ENCODE results near the gene ACOX3. TPM values are rescaled to one million over a fixed set of nuclear protein-coding genes. Genes with fewer than 3 reads are reported as not detected.

ACOX3 gene
- total and polyA plus RNA-seq, 10 of the 15 experiments (the other 5 are each of a cell fraction or from before 2014, with no cell fraction given), result 2.0 to 24.5 (median 14.0) TPM

DNA sequence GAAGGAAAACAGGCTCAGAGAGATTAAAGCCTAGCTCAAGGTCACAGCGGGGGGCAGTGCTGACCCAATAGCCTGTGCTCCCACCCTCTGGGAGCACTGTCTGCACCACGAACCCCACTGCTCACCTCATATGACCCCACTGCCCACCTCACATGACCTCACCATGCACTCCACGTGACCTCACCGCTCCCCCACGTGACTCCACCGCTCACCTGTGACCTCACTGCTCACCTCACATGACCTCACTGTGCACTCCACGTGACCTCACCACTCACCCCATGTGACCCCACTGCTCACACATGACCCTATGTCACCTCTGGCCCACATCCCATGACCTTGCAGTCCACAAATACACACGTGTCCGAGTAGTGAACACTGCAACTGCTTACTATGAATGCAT lies 55.4 kb downstream of the ACOX3 start:
- H3K27ac ChIP-seq (ENCODE audit: control insufficient read depth, insufficient read depth), result no peak overlapping the region
- WGBS (ENCODE audit: insufficient coverage, insufficient replicate concordance, low lambda C conversion rate, missing lambda C conversion rate), result 73% methylated on average over 9 of the region's 9 CpGs
- H3K4me3 ChIP-seq, result no peak overlapping the region
- H3K9me3 ChIP-seq (replicated peaks; ENCODE audit: control insufficient read depth, insufficient read depth, low read length), result no peaks in the 10 kb centered on the region
- H3K36me3 ChIP-seq (ENCODE audit: control insufficient read depth in 2 of 2, insufficient read depth in 2 of 2, low read length in 1 of 2), result peaks cover 0 to 4% of the 10 kb centered on the region in 2 experiments; a peak in 1 of 4 replicates
- no peak overlapping the region for H3K9ac ChIP-seq (ENCODE audit: control insufficient read depth, insufficient read depth, low read length)
- FAIRE-seq, result no peak
- intact Hi-C loops (cut with micrococcal nuclease; ENCODE audit: unreplicated experiment), result no loop called here
- POLR2A ChIA-PET, result no interaction called here
- H3K79me2 ChIP-seq (ENCODE audit: control insufficient read depth, insufficient read depth, low read length), result no peaks in the 10 kb centered on the region
- RAD21 ChIA-PET (ENCODE audit: unreplicated experiment), result no interaction called here
- no peaks in the 10 kb centered on the region for H4K20me1 ChIP-seq (ENCODE audit: control insufficient read depth, insufficient read depth)
- SMC1A ChIA-PET (ENCODE audit: uncharacterized antibody, unreplicated experiment), result no interaction called here
- no TSS peak for BruUV-seq (replicated peaks)
- no peaks in the 10 kb centered on the region for H3K27me3 ChIP-seq (replicated peaks in 1 of 2; ENCODE audit: control insufficient read depth in 2 of 2, insufficient read depth in 2 of 2, low read length in 1 of 2)
- H2AFZ ChIP-seq (ENCODE audit: control insufficient read depth, low read depth, low read length), result no peak overlapping the region
- ATAC-seq, result no peak
- in situ Hi-C loops (cut with MboI), result no loop called here
- DNase-seq (ENCODE audit: low read depth, low spot score), result no peak
- H3K4me1 ChIP-seq (ENCODE audit: control insufficient read depth, insufficient read depth, low read length), result peaks cover 5% of the 10 kb centered on the region; the same call in 1 of the 2 replicates
- H3K4me2 ChIP-seq (ENCODE audit: control insufficient read depth, insufficient read depth), result no peak overlapping the region
- CTCF ChIA-PET, result no interaction called here
- no peak for TF ChIP-seq ZNF274 (IDR thresholded peaks at IDR 0.05; ENCODE audit: insufficient read depth, insufficient read length)
- TF ChIP-seq, protein P1, sequence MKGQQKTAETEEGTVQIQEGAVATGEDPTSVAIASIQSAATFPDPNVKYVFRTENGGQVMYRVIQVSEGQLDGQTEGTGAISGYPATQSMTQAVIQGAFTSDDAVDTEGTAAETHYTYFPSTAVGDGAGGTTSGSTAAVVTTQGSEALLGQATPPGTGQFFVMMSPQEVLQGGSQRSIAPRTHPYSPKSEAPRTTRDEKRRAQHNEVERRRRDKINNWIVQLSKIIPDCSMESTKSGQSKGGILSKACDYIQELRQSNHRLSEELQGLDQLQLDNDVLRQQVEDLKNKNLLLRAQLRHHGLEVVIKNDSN (IDR thresholded peaks at IDR 0.05; ENCODE audit: borderline replicate concordance, extremely low read length, insufficient read depth, low read depth, low read length), result peak; percentile 54
- TF ChIP-seq NR2C1 (IDR thresholded peaks at IDR 0.05), result no peak
- TF ChIP-seq MEF2A (IDR thresholded peaks at IDR 0.05; ENCODE audit: insufficient read depth, low read depth, low read length), result no peak
- no peak for TF ChIP-seq FOXM1 (IDR thresholded peaks at IDR 0.05; ENCODE audit: low read depth, low read length)
- TF ChIP-seq EED (IDR thresholded peaks at IDR 0.05; ENCODE audit: low read depth), result no peak
- TF ChIP-seq HDGF (IDR thresholded peaks at IDR 0.05), result no peak
- TF ChIP-seq CREM (IDR thresholded peaks at IDR 0.05; ENCODE audit: low read depth), result 0 out of 2 replicates have a peak, but pooled peaks have one; percentile 19
- TF ChIP-seq, protein P2, sequence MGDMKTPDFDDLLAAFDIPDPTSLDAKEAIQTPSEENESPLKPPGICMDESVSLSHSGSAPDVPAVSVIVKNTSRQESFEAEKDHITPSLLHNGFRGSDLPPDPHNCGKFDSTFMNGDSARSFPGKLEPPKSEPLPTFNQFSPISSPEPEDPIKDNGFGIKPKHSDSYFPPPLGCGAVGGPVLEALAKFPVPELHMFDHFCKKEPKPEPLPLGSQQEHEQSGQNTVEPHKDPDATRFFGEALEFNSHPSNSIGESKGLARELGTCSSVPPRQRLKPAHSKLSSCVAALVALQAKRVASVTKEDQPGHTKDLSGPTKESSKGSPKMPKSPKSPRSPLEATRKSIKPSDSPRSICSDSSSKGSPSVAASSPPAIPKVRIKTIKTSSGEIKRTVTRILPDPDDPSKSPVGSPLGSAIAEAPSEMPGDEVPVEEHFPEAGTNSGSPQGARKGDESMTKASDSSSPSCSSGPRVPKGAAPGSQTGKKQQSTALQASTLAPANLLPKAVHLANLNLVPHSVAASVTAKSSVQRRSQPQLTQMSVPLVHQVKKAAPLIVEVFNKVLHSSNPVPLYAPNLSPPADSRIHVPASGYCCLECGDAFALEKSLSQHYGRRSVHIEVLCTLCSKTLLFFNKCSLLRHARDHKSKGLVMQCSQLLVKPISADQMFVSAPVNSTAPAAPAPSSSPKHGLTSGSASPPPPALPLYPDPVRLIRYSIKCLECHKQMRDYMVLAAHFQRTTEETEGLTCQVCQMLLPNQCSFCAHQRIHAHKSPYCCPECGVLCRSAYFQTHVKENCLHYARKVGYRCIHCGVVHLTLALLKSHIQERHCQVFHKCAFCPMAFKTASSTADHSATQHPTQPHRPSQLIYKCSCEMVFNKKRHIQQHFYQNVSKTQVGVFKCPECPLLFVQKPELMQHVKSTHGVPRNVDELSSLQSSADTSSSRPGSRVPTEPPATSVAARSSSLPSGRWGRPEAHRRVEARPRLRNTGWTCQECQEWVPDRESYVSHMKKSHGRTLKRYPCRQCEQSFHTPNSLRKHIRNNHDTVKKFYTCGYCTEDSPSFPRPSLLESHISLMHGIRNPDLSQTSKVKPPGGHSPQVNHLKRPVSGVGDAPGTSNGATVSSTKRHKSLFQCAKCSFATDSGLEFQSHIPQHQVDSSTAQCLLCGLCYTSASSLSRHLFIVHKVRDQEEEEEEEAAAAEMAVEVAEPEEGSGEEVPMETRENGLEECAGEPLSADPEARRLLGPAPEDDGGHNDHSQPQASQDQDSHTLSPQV (IDR thresholded peaks at IDR 0.05), result no peak
- no peak for TF ChIP-seq CHD1 (IDR thresholded peaks at IDR 0.05; ENCODE audit: low read depth, low read length)
- no peak for TF ChIP-seq PML (IDR thresholded peaks at IDR 0.05; ENCODE audit: low read length)
- no peak for TF ChIP-seq TBL1XR1 (IDR thresholded peaks at IDR 0.05; ENCODE audit: low read depth, low read length)
- peak; percentile 86 for TF ChIP-seq CREB1 (IDR thresholded peaks at IDR 0.05; ENCODE audit: low read depth)
- TF ChIP-seq EGR1 (IDR thresholded peaks at IDR 0.05; ENCODE audit: borderline replicate concordance in 1 of 2, low read depth in 2 of 2, low read length in 2 of 2), result no peak
- no peak for TF ChIP-seq ZZZ3 (IDR thresholded peaks at IDR 0.05; ENCODE audit: control insufficient read depth, insufficient read length, low read depth)
- TF ChIP-seq, protein P3, sequence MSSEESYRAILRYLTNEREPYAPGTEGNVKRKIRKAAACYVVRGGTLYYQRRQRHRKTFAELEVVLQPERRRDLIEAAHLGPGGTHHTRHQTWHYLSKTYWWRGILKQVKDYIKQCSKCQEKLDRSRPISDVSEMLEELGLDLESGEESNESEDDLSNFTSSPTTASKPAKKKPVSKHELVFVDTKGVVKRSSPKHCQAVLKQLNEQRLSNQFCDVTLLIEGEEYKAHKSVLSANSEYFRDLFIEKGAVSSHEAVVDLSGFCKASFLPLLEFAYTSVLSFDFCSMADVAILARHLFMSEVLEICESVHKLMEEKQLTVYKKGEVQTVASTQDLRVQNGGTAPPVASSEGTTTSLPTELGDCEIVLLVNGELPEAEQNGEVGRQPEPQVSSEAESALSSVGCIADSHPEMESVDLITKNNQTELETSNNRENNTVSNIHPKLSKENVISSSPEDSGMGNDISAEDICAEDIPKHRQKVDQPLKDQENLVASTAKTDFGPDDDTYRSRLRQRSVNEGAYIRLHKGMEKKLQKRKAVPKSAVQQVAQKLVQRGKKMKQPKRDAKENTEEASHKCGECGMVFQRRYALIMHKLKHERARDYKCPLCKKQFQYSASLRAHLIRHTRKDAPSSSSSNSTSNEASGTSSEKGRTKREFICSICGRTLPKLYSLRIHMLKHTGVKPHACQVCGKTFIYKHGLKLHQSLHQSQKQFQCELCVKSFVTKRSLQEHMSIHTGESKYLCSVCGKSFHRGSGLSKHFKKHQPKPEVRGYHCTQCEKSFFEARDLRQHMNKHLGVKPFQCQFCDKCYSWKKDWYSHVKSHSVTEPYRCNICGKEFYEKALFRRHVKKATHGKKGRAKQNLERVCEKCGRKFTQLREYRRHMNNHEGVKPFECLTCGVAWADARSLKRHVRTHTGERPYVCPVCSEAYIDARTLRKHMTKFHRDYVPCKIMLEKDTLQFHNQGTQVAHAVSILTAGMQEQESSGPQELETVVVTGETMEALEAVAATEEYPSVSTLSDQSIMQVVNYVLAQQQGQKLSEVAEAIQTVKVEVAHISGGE (CRISPR knock-in tag; IDR thresholded peaks at IDR 0.05), result no peak
- no peak for TF ChIP-seq SMARCA5 (IDR thresholded peaks at IDR 0.05)
